Thyroid gland (tissue), 4 donors: ENCODE data around the gene OR52N1.

Experiments
- CTCF ChIP-seq, 6 experiments: fragments of 200-600 bp in 3 of 6; fragments of 450-650 bp in 3 of 6; sonication (generic) in 3 of 6; IDR thresholded peaks; one replicate each; pipeline ENCODE4 v1.5.1; 2016 to 2019; ENCODE audit warnings: antibody characterized with exemption in 6 of 6, mild to moderate bottlenecking in 2 of 6, inconsistent platforms in 1 of 6, moderate library complexity in 1 of 6
- POLR2A ChIP-seq, 2 donors: fragments of 450-650 bp; IDR thresholded peaks; one replicate each; pipeline ENCODE4 v1.6.1; 2017; ENCODE audit warnings: antibody characterized with exemption in 2 of 2, mild to moderate bottlenecking in 2 of 2, moderate library complexity in 1 of 2

GRCh38 chr11:5753943-5754342 lies 37.1 kb downstream of the OR52N1 start, which contains the start of gene OR52N4:
- TF ChIP-seq CTCF (IDR thresholded peaks at IDR 0.05) (no peak), POLR2A (IDR thresholded peaks at IDR 0.05) (no peak)
